Measurements from ENCODE around the gene LMNB1. TPM values are rescaled to one million over a fixed set of nuclear protein-coding genes. Genes with fewer than 3 reads are reported as not detected.
"Not testable (repeated sequence)": the region's sequence is repeated elsewhere in the genome, so short reads cannot be mapped to it uniquely, and the experiment has no call there.

LMNB1 gene
- polyA plus RNA-seq, 1 donor from 2014 or later = 8.4 TPM

GRCh38 chr5:126769703-126770102 is 7.2 kb upstream of the LMNB1 start:
- no peaks in the 10 kb centered on the region for H3K27me3 Mint-ChIP-seq
- peak overlapping the region in 2 of 4 donors; percentile 25 to 60 for H3K4me3 Mint-ChIP-seq
- H3K4me1 Mint-ChIP-seq = peaks cover 0 to 4% (median 0%) of the 10 kb centered on the region in 3 donors
- H3K9me3 Mint-ChIP-seq = no peaks in the 10 kb centered on the region
- no peak overlapping the region for H3K27ac Mint-ChIP-seq
- no peaks in the 10 kb centered on the region for H3K36me3 Mint-ChIP-seq

GRCh38 chr5:126773536-126773935 is 3.4 kb upstream of the LMNB1 start:
- not testable (repeated sequence) for H3K4me3 Mint-ChIP-seq, H3K36me3 Mint-ChIP-seq, H3K27me3 Mint-ChIP-seq, H3K9me3 Mint-ChIP-seq
- Mint-ChIP-seq H3K4me1 (peaks cover 6 to 11% (median 10%) of the 10 kb centered on the region in 3 donors), H3K27ac (peak overlapping the region in 1 of 3 donors; percentile 23)

- H3K36me3 Mint-ChIP-seq, H3K27me3 Mint-ChIP-seq, H3K9me3 Mint-ChIP-seq, H3K27ac Mint-ChIP-seq, H3K4me3 Mint-ChIP-seq: not testable (repeated sequence)
- peaks cover 14 to 18% (median 16%) of the 10 kb centered on the region in 3 donors for H3K4me1 Mint-ChIP-seq
These were observed 2.3 kb upstream of the LMNB1 start for GRCh38 chr5:126774595-126774994.

- peaks cover 24 to 28% (median 26%) of the 10 kb centered on the region in 3 donors for H3K4me1 Mint-ChIP-seq
- no peaks in the 10 kb centered on the region for H3K9me3 Mint-ChIP-seq
- peak overlapping the region; percentile 94 to 99 (median 96) for H3K4me3 Mint-ChIP-seq
- H3K27me3 Mint-ChIP-seq = no peaks in the 10 kb centered on the region
- peak overlapping the region; percentile 95 to 96 (median 96) for H3K27ac Mint-ChIP-seq
- no peaks in the 10 kb centered on the region for H3K36me3 Mint-ChIP-seq
These were observed 480 bp downstream of the LMNB1 start for GRCh38 chr5:126777257-126777974.

GRCh38 chr5:126777975-126778674 is 1.2 kb downstream of the LMNB1 start:
- peak overlapping the region; percentile 95 to 96 (median 96) for H3K27ac Mint-ChIP-seq
- H3K4me3 Mint-ChIP-seq = peak overlapping the region; percentile 94 to 99 (median 96)
- no peaks in the 10 kb centered on the region for H3K36me3 Mint-ChIP-seq
- H3K4me1 Mint-ChIP-seq = peaks cover 24 to 28% (median 26%) of the 10 kb centered on the region in 3 donors
- H3K9me3 Mint-ChIP-seq = no peaks in the 10 kb centered on the region
- no peaks in the 10 kb centered on the region for H3K27me3 Mint-ChIP-seq

GRCh38 chr5:126778675-126779403 is 1.9 kb downstream of the LMNB1 start:
- Mint-ChIP-seq H3K4me3 (peak overlapping the region; percentile 94 to 99 (median 96)), H3K27me3 (no peaks in the 10 kb centered on the region), H3K36me3 (peaks cover 3% of the 10 kb centered on the region), H3K27ac (peak overlapping the region; percentile 95 to 96 (median 96)), H3K4me1 (peaks cover 29 to 34% (median 31%) of the 10 kb centered on the region in 3 donors), H3K9me3 (no peaks in the 10 kb centered on the region)

GRCh38 chr5:126780165-126780827 is 3.4 kb downstream of the LMNB1 start:
- H3K27ac Mint-ChIP-seq = peak overlapping the region; percentile 95 to 96 (median 96)
- H3K4me1 Mint-ChIP-seq = peaks cover 28 to 34% (median 31%) of the 10 kb centered on the region in 3 donors
- H3K36me3 Mint-ChIP-seq = peaks cover 3% of the 10 kb centered on the region
- H3K4me3 Mint-ChIP-seq = peak overlapping the region; percentile 94 to 99 (median 96)
- H3K27me3 Mint-ChIP-seq = no peaks in the 10 kb centered on the region
- no peaks in the 10 kb centered on the region for H3K9me3 Mint-ChIP-seq

GRCh38 chr5:126788409-126788808 is 11.5 kb downstream of the LMNB1 start:
- peak overlapping the region in 1 of 3 donors; percentile 13 for H3K27ac Mint-ChIP-seq
- H3K4me3 Mint-ChIP-seq = peak overlapping the region in 2 of 4 donors; percentile 12 to 40
- not testable (repeated sequence) for H3K36me3 Mint-ChIP-seq, H3K9me3 Mint-ChIP-seq, H3K27me3 Mint-ChIP-seq
- H3K4me1 Mint-ChIP-seq = peaks cover 29 to 44% (median 32%) of the 10 kb centered on the region in 3 donors

- Mint-ChIP-seq H3K4me1 (peaks cover 30 to 39% (median 34%) of the 10 kb centered on the region in 3 donors), H3K27me3 (no peaks in the 10 kb centered on the region), H3K4me3 (peak overlapping the region; percentile 68 to 94 (median 80)), H3K36me3 (peaks cover 2% of the 10 kb centered on the region), H3K27ac (peak overlapping the region; percentile 35 to 84 (median 37)), H3K9me3 (no peaks in the 10 kb centered on the region)
These were observed 16.2 kb downstream of the LMNB1 start for GRCh38 chr5:126793097-126793496.

GRCh38 chr5:126793648-126794047 is 16.7 kb downstream of the LMNB1 start:
- not testable (repeated sequence) for H3K36me3 Mint-ChIP-seq, H3K27me3 Mint-ChIP-seq, H3K9me3 Mint-ChIP-seq
- peak overlapping the region in 2 of 4 donors; percentile 68 to 94 for H3K4me3 Mint-ChIP-seq
- H3K4me1 Mint-ChIP-seq = peaks cover 28 to 40% (median 35%) of the 10 kb centered on the region in 3 donors
- peak overlapping the region; percentile 27 to 67 (median 39) for H3K27ac Mint-ChIP-seq

GRCh38 chr5:126794157-126794828 is 17.4 kb downstream of the LMNB1 start:
- no peaks in the 10 kb centered on the region for H3K9me3 Mint-ChIP-seq
- peak overlapping the region in 2 of 3 donors; percentile 27 to 67 for H3K27ac Mint-ChIP-seq
- H3K36me3 Mint-ChIP-seq = no peaks in the 10 kb centered on the region
- peaks cover 30 to 39% (median 36%) of the 10 kb centered on the region in 3 donors for H3K4me1 Mint-ChIP-seq
- no peaks in the 10 kb centered on the region for H3K27me3 Mint-ChIP-seq
- H3K4me3 Mint-ChIP-seq = peak overlapping the region in 2 of 4 donors; percentile 50 to 84

GRCh38 chr5:126799780-126800179 is 22.8 kb downstream of the LMNB1 start:
- Mint-ChIP-seq H3K9me3 (no peaks in the 10 kb centered on the region), H3K4me1 (peaks cover 27 to 34% (median 30%) of the 10 kb centered on the region in 3 donors), H3K4me3 (no peak overlapping the region), H3K27ac (peak overlapping the region in 1 of 3 donors; percentile 10), H3K27me3 (no peaks in the 10 kb centered on the region), H3K36me3 (peaks cover 4% of the 10 kb centered on the region)

GRCh38 chr5:126801174-126801991 is 24.4 kb downstream of the LMNB1 start:
- no peak overlapping the region for H3K27ac Mint-ChIP-seq

More at GRCh38 chr5:126801174-126801991, 24.4 kb downstream of the LMNB1 start:
- H3K4me3 Mint-ChIP-seq = no peak overlapping the region
- peaks cover 27 to 32% (median 30%) of the 10 kb centered on the region in 3 donors for H3K4me1 Mint-ChIP-seq
- peaks cover 11% of the 10 kb centered on the region for H3K36me3 Mint-ChIP-seq
- no peaks in the 10 kb centered on the region for H3K27me3 Mint-ChIP-seq
- H3K9me3 Mint-ChIP-seq = no peaks in the 10 kb centered on the region
